ENCODE results near the gene TMEM231.
"Not testable (repeated sequence)": the region's sequence is repeated elsewhere in the genome, so short reads cannot be mapped to it uniquely, and the experiment has no call there.

The TMEM231 gene

GRCh38 chr16:75529056-75529905, 26.8 kb downstream of the TMEM231 start:
- no peak for DNase-seq

- no peak for DNase-seq
Observed at GRCh38 chr16:75527825-75528299, 28.2 kb downstream of the TMEM231 start.

- DNase-seq: no peak
Observed at GRCh38 chr16:75526032-75526790, 29.8 kb downstream of the TMEM231 start.

GRCh38 chr16:75519175-75519574, 36.9 kb downstream of the TMEM231 start:
- no peak for DNase-seq

- DNase-seq: not testable (repeated sequence)
Observed at GRCh38 chr16:75516189-75516966, 39.7 kb downstream of the TMEM231 start.

- no peak for DNase-seq
Observed at GRCh38 chr16:75514296-75514695, 41.8 kb downstream of the TMEM231 start.

- DNase-seq: peak; percentile 78
Observed at GRCh38 chr16:75506574-75506973, 49.5 kb downstream of the TMEM231 start.

- no peak for DNase-seq
Observed at GRCh38 chr16:75506107-75506506, 49.9 kb downstream of the TMEM231 start.

- DNase-seq: no peak
Observed at GRCh38 chr16:75503801-75504200, 52.3 kb downstream of the TMEM231 start.

GRCh38 chr16:75502916-75503605, 53.0 kb downstream of the TMEM231 start:
- DNase-seq: no peak

GRCh38 chr16:75501820-75502219, 54.2 kb downstream of the TMEM231 start:
- peak; percentile 19 for DNase-seq

- DNase-seq: no peak
Observed at GRCh38 chr16:75501359-75501758, 54.7 kb downstream of the TMEM231 start.

- not testable (repeated sequence) for DNase-seq
Observed at GRCh38 chr16:75498605-75499322, 57.3 kb downstream of the TMEM231 start.

GRCh38 chr16:75497558-75497957, 58.5 kb downstream of the TMEM231 start:
- no peak for DNase-seq

GRCh38 chr16:75495076-75495674, 60.9 kb downstream of the TMEM231 start, which contains the start of gene CHST6:
TSS of gene CHST6 (minus strand) at chr16:75495441. CDS start at chr16:75479828, 15,613 bp downstream.
- DNase-seq: no peak

GRCh38 chr16:75494661-75495075, 61.4 kb downstream of the TMEM231 start:
- no peak for DNase-seq

- no peak for DNase-seq
Observed at GRCh38 chr16:75494184-75494583, 61.9 kb downstream of the TMEM231 start.

GRCh38 chr16:75491876-75492275, 64.2 kb downstream of the TMEM231 start:
- DNase-seq: peak; percentile 37

GRCh38 chr16:75488322-75488721, 67.7 kb downstream of the TMEM231 start:
- no peak for DNase-seq
